ENCODE results near the gene FMO3. TPM values are rescaled to one million over a fixed set of nuclear protein-coding genes. Genes with fewer than 3 reads are reported as not detected.

FMO3 gene
- total RNA-seq, 1 experiment from 2014 or later: 0.12 TPM

DNA sequence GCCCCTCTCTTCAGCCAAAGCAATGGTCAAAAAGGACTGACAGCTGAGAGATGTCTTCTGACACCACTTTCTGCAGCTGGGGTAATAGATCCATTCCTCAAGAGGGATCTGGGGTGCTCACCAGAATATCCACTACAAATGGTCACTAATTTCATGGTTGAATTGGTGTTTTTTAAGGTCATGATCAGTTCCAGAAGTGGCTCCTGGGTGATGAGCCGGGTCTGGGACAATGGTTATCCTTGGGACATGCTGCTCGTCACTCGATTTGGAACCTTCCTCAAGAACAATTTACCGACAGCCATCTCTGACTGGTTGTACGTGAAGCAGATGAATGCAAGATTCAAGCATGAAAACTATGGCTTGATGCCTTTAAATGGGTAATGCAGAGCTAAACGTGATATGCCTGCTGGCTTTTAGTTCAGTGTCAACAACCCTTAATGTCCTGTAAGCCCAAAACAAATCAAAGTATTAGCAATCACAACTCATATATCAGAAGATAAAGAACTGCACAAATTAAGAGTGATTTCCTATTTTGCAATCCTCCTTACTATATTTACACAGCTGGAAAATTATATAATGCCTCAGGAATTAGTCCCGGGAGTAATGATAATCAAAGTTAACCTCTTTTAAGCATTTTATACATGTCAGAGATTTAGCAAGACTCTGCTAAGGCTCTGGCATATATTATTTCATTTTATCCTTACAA lies 20.1 kb downstream of the FMO3 start:
- no peaks in the 10 kb centered on the region for H3K79me2 ChIP-seq (ENCODE audit: insufficient read depth, low read length)
- H3K36me3 ChIP-seq (ENCODE audit: control insufficient read depth in 1 of 2, insufficient read depth in 2 of 2, low read length in 2 of 2): no peaks in the 10 kb centered on the region
- no peaks in the 10 kb centered on the region for H3K4me1 ChIP-seq (ENCODE audit: control insufficient read depth in 1 of 2, insufficient read depth in 2 of 2, low read length in 2 of 2)
- peaks cover 9% of the 10 kb centered on the region; the same call in 1 of the 2 replicates for H3K27me3 ChIP-seq (ENCODE audit: insufficient read depth, low read length)
- DNase-seq (ENCODE audit: low read depth, low spot score) (no peak), ATAC-seq (no peak)
- CTCF ChIA-PET: no interaction called here
- intact Hi-C loops (cut with micrococcal nuclease): no loop called here
- no peak overlapping the region for H3K4me2 ChIP-seq (ENCODE audit: low read length)
- BruUV-seq (replicated peaks): no TSS peak
- H3K27ac ChIP-seq (ENCODE audit: low read depth, low read length): no peak overlapping the region
- no peak overlapping the region for H3K4me3 ChIP-seq (replicated peaks in 1 of 2; ENCODE audit: low read depth in 1 of 2, low read length in 2 of 2)
- H3K9me3 ChIP-seq (ENCODE audit: control insufficient read depth in 1 of 2, insufficient read depth in 1 of 2, low read depth in 1 of 2, low read length in 2 of 2): no peaks in the 10 kb centered on the region
- H2AFZ ChIP-seq (ENCODE audit: low read depth, low read length, poor library complexity, severe bottlenecking): no peak overlapping the region
- no peaks in the 10 kb centered on the region for H3K9me2 ChIP-seq (ENCODE audit: insufficient read depth)
- H4K20me1 ChIP-seq (ENCODE audit: insufficient read depth): no peaks in the 10 kb centered on the region
- no peak for TF ChIP-seq POLR2AphosphoS5 (IDR thresholded peaks at IDR 0.05; ENCODE audit: low read depth, low read length)
- no peak for TF ChIP-seq RAD21 (IDR thresholded peaks at IDR 0.05; ENCODE audit: low read depth)
- TF ChIP-seq ZFX (IDR thresholded peaks at IDR 0.05): no peak
- no peak for TF ChIP-seq EZH2phosphoT487 (IDR thresholded peaks at IDR 0.05; ENCODE audit: borderline replicate concordance)
- no peak for TF ChIP-seq FOSL1 (IDR thresholded peaks at IDR 0.05; ENCODE audit: low read depth)
- TF ChIP-seq, protein P1, sequence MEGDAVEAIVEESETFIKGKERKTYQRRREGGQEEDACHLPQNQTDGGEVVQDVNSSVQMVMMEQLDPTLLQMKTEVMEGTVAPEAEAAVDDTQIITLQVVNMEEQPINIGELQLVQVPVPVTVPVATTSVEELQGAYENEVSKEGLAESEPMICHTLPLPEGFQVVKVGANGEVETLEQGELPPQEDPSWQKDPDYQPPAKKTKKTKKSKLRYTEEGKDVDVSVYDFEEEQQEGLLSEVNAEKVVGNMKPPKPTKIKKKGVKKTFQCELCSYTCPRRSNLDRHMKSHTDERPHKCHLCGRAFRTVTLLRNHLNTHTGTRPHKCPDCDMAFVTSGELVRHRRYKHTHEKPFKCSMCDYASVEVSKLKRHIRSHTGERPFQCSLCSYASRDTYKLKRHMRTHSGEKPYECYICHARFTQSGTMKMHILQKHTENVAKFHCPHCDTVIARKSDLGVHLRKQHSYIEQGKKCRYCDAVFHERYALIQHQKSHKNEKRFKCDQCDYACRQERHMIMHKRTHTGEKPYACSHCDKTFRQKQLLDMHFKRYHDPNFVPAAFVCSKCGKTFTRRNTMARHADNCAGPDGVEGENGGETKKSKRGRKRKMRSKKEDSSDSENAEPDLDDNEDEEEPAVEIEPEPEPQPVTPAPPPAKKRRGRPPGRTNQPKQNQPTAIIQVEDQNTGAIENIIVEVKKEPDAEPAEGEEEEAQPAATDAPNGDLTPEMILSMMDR (IDR thresholded peaks at IDR 0.05 in 2 of 3, conservative IDR thresholded peaks at IDR 0.05 in 1 of 3; ENCODE audit: borderline replicate concordance in 1 of 3, insufficient read depth in 1 of 3, low read depth in 2 of 3, low read length in 2 of 3): no peak
- no peak for TF ChIP-seq SIN3A (IDR thresholded peaks at IDR 0.05; ENCODE audit: low read depth)
- no peak for TF ChIP-seq SP1 (IDR thresholded peaks at IDR 0.05; ENCODE audit: low read depth)
- TF ChIP-seq CBX3 (IDR thresholded peaks at IDR 0.05; ENCODE audit: low read depth): no peak
- TF ChIP-seq, protein P2, sequence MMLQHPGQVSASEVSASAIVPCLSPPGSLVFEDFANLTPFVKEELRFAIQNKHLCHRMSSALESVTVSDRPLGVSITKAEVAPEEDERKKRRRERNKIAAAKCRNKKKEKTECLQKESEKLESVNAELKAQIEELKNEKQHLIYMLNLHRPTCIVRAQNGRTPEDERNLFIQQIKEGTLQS (IDR thresholded peaks at IDR 0.05): no peak
- TF ChIP-seq CEBPB (IDR thresholded peaks at IDR 0.05; ENCODE audit: low read depth): no peak
- TF ChIP-seq TCF7L2 (IDR thresholded peaks at IDR 0.05; ENCODE audit: borderline replicate concordance, extremely low read depth, insufficient read depth, insufficient read length): no peak
- no peak for TF ChIP-seq EZH2 (IDR thresholded peaks at IDR 0.05)
- TF ChIP-seq ZNF274 (IDR thresholded peaks at IDR 0.05; ENCODE audit: low read depth, low read length): no peak
- TF ChIP-seq SRF (IDR thresholded peaks at IDR 0.05; ENCODE audit: low read depth): no peak
- no peak for TF ChIP-seq ELF1 (IDR thresholded peaks at IDR 0.05; ENCODE audit: borderline replicate concordance, low read depth)
- TF ChIP-seq ZBTB33 (IDR thresholded peaks at IDR 0.05; ENCODE audit: extremely low read depth, insufficient replicate concordance, low read length): no peak
- no peak for TF ChIP-seq EGR1 (IDR thresholded peaks at IDR 0.05; ENCODE audit: low read depth)
- TF ChIP-seq JUND (IDR thresholded peaks at IDR 0.05): no peak
- RAD21 ChIA-PET (ENCODE audit: low non-redundant PET in 1 of 2, low total read pairs in 2 of 2, uncharacterized antibody in 2 of 2, unreplicated experiment in 2 of 2): no interaction called here
- no peak overlapping the region for H3K9ac ChIP-seq (ENCODE audit: low read length)
- POLR2A ChIA-PET: no interaction called here

All from HCT116 (cell line).